HG02840 (cell line): Measurements from ENCODE around the gene GNB2.
A peak's percentile ranks its signal among the peaks of the same experiment; 100 is the strongest.
"Not testable (repeated sequence)": the region's sequence is repeated elsewhere in the genome, so short reads cannot be mapped to it uniquely, and the experiment has no call there.

Source experiments
- ATAC-seq: cut with Tn5 transposase; IDR thresholded peaks from one replicate; pipeline ENCODE4 v1.9.1; 2021; ENCODE audit warnings: mild to moderate bottlenecking, moderate library complexity, moderate number of reproducible peaks; ENCODE audit not compliant: unreplicated experiment, low FRiP score

Gene GNB2

DNA sequence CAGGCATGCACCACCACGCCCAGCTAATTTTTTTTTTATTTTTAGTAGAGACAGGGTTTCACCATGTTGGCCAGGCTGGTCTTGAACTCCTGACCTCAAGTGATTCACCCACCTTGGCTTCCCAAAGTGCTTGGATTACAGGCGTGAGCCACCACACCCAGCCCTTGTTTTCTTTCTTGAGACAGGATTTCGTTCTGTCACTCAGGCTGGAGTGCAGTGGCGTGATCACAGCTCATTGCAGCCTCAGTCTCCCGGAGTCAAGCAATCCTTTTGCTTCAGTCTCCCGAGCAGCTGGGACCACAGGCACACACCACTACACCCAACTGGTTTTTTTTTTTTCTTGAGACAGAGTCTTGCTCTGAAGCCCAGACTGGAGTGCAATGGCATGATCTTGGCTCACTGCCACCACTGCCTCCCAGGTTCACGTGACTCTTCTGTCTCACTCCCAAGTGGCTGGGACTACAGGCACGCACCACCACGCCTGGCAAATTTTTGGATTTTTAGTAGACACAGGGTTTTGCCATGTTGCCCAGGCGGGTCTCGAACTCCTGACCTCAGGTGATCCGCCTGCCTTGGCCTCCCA is 11.3 kb upstream of the GNB2 start:
- ATAC-seq = not testable (repeated sequence)

DNA sequence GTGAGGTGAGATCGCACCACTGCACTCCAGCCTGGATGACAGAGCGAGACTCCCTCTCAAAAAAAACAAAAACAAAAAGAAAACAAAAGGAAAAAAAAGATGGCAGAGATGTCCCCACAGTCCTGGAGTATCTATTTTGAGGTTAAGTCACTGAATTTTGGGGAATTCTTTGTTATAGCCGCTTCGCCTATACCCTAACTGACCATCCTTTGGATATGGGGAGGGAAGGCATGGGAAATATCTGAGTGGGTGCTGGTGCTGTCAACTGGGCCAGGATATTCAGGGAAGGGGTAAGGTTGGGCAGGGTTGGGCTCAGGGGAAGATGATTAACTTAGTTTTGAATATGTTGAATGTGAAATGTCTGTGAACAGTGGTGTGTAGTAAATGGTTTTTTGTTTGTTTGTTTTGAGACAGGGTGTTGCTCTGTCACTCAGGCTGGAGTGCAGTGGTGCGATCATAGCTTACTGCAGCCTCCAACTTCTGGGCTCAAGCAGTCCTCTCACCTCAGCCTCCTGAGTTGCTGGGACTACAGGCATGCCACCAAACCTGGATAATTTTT is 8.3 kb upstream of the GNB2 start:
- ATAC-seq = no peak

DNA sequence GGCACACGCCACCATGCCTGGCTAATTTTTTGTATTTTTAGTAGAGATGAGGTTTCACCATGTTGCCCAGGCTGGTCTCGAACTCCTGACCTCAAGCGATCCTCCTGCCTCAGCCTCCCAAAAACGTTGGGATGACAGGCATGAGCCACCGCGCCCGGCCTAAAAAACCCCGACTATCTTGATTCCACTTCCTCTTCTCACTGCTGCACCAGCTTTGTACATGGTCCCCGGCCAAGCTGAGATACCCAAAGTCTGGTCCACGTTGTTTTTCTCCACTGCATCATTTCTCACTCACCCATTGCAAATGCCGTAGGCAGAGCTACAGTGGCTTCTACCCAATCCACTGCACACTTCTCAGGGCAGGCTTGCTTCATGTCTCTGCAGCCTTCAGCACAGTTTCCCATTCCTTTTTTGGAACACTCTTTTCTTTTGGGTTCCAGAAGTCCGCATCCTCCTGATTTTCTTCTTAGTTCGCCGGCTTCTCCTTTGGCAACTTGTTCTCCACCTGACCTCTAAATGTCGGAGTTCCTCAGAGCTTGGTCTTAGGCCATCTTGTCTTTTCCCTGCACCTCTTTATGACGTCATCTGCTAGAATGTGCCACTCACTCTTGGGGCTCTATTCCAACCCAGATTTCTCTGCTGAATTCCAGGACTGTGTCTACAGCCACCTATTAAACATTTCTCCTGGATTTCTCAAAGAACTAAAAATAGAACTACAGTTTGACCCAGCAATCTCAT is 6.0 kb upstream of the GNB2 start:
- no peak for ATAC-seq

DNA sequence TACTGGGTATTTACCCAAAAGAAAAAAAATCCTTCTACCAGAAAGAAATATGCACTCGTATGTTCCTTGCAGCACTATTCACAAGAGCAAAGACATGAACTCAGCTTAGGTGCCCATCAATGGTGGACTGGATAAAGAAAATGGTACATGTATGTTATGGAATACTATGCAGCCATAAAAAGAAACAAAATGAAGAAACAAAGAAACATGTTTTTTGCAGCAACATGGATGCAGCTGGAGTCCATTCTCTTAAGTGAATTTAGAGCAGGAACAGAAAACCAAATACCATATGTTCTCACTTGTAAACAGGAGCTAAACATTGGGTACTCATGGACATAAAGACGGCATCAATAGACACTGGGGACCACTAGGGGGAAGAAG is 5.5 kb upstream of the GNB2 start:
- no peak for ATAC-seq

DNA sequence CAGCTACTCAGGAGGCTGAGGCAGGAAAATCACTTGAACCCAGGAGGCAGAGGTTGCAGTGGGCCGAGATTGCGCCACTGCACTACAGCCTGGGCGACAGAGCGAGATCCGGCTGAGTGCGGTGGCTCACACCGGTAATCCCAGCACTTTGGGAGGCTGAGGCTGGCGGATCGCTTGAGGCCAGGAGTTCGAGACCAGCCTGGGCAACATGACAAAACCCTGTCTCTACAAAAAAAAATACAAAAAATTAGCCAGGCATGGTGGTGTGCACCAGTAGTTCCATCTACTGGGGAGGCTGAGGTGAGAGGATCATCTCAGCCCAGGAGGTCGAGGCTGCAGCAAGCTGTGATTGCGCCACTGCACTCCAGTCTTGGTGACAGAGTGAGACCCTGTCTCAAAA is 4.4 kb upstream of the GNB2 start:
- ATAC-seq = not testable (repeated sequence)

DNA sequence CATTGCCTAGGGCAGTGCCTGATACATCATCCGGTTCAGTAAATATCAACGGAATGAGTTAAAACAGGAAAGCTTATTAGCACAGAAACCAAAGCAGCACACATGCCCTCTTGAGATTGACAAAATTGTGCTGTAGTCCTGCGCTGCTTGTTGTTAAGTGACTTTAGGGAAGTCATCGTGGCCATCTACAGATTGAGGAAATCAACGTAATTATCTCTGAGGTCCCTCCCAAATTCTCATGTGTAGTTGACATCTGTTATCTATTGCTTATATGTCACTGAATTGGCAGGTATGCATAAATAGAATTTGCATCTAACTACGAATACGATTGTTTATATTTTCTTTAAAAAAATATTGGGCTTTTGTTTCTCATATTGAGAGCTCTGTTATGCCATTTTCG is 3.5 kb upstream of the GNB2 start:
- ATAC-seq = no peak

DNA sequence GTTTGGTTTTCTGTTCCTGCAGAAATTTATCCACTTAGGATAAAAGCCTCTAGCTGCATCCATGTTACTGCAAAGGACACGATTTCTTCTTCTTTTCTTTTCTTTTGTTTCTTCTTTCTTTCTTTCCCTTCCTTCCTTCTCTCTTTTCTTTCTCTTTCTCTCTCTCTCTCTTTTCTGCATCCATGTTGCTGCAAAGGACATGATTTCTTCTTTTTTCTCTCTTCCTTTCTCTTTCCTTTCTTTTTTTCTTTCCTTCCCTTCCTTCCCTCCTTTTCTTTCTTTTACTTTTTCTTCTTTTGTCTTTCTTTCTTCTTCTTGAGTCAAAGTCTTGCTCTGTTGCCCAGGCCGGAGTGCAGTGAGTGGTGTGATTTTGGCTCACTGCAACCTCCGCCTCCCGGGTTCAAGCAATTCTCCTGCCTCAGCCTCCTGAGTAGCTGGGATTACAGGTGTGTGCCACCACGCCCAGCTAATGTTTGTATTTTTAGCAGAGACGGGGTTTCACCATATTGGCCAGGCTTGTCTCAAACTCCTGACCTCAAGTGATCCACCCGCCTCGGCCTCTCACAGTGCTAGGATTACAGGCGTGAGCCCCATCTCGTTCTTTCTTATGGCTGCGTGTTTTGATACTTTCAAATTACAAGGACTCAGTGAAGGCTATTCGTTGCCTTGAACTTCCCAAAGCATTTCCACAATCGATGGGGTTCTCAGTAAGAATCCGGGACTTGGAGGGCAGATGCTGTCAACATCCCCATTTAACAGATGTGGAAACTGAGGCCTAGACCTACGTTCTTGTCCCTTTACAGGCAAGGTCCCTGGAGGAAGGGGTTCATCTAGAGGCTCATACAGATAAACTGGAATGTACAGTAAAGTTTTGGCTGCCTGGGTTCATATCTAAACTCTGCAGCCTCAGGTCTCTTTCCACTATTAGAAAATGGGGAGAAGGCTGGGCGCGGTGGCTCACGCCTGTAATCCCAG is 1.9 kb upstream of the GNB2 start:
- ATAC-seq = no peak

DNA sequence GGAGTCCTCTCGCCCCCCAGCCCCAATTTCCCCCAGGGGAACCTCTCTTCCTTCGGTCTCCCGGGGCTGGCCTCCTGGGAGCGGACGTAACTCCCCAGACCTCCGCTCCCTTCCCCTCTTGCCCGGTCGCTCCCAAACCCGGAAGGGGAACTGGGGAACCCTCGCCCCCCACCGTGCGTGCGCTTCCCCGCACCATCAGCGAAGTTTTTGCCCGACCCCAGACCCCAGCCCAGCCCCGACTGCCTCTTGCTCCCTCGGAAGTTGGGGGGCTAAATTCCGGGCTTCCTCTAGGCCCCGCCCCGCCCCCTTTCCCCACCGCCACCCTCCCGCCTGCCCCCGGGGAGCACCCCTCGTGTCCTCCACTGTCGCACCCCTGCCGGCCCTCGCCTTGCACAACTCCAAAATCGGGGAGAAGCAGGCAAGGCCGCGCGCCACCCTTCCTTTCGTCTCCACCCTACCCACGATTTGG is 436 bp downstream of the GNB2 start:
- peak; percentile 1 for ATAC-seq

DNA sequence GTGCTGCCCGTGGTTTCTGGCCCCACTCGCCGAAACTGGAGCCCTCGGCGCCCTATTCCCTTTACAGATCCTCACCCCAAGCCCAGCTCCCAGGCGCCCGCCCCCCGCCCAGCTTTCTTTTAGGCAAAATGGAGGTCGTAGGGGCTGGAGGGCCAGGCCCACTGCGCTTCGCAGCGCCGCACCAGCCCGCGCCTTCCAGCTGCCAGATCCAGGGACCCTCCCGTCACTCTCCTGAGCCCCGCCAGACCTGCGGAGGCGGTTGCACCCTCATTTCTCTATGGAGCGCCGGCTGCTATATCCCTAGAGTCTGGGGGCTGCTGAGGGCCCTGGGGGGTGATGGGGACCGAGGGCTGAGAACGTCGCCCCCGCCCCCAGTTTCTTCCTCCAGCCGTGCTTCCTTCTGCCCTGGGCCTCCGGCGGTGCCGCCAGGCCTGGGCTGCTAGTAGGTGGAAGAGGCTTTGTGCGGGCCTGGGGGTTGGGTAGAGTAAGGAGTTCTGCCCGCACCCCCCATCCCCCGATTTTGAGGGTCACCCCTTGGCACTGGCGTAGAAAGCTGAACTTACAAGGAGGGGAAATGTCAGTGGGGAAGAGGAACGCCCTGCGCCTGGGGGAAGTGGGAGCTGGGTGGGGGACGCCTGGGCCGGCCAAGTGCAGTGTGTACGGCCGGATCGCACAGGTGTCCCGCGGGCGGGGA is 1.0 kb downstream of the GNB2 start:
- no peak for ATAC-seq

DNA sequence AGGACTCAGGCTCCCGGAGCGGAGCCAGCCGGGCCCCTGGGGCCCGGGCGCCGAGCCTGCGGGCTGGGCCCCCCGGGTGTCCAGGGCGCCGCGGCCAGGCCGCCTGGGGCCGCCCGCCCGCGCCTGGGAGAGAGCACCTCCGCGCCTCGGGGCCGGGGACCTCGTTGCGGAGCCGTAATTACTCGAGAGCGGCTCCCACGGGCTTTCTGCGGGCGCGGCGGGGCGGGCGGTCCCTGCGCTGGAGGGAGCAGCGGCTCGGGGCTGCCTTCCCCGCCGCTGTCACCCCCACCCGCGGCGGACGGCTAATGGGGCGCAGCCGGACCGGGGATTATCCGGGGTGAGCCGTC is 1.5 kb downstream of the GNB2 start:
- no peak for ATAC-seq

DNA sequence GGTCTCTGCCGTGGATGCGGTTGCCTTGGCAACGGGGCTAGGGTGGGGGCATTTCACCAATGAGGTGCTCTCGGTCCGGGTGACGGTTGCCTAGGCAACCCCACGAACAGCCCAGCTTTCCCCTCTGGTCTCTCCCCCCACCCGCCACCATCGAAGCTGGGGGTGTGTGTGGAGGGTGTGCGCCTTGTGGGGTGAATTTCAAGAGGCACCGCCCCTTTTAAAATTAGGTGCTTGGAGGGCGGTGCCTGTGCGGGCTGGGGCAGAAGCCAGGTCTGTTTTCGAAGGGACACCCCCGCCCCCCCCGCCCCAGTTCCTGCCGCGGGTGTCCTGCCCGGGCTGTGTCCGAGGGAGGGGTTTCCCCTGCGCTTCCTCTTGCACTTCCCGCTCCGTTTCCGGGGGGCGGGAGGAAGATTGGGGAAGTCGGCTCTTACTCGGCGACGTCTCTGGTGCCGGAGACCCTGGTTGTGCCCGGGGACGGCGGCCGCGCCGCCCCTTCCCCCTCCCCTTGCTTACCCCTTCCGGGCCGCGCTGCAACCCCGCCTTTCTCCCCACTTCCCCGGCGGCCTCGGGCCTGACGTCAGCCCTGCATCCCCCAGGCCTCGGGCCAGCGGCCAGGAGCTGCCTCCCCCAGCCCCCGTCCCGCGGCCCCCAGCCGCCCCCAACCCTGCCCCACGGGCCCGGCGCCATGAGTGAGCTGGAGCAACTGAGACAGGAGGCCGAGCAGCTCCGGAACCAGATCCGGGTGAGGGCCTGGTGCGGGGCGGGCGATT is 2.2 kb downstream of the GNB2 start:
- peak; percentile 32 for ATAC-seq

DNA sequence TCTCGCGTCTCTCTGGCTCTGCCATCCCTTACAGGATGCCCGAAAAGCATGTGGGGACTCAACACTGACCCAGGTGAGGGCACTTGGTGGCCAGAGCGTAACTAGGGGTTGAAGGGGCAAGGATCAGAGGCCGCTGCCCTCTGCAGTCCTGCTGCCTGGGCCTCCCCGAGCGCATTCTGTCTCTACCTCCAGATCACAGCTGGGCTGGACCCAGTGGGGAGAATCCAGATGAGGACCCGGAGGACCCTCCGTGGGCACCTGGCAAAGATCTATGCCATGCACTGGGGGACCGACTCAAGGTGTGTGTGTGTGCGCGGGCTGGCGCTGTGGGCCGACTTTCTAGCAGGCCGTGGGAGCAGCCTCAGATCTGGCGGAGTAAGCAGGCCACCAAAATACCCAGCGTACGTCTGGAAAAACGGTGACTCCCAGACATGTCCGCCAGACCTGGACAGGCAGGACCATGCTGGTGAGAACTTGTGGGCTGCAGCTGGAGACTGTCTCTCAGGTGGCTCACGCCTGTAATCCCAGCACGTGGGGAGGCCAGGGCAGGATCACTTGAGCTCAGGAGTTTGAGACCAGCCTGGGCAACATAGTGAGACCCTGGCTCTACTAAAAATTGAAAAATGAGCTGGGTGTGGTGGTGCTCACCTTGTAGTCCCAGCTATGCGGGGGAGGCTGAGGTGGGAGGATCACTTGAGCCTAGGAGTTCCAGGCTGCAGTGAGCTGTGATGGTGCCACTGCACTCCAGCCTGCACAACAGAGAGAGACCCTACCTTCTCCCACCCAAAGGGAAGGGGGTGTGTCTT is 3.2 kb downstream of the GNB2 start:
- ATAC-seq = no peak

DNA sequence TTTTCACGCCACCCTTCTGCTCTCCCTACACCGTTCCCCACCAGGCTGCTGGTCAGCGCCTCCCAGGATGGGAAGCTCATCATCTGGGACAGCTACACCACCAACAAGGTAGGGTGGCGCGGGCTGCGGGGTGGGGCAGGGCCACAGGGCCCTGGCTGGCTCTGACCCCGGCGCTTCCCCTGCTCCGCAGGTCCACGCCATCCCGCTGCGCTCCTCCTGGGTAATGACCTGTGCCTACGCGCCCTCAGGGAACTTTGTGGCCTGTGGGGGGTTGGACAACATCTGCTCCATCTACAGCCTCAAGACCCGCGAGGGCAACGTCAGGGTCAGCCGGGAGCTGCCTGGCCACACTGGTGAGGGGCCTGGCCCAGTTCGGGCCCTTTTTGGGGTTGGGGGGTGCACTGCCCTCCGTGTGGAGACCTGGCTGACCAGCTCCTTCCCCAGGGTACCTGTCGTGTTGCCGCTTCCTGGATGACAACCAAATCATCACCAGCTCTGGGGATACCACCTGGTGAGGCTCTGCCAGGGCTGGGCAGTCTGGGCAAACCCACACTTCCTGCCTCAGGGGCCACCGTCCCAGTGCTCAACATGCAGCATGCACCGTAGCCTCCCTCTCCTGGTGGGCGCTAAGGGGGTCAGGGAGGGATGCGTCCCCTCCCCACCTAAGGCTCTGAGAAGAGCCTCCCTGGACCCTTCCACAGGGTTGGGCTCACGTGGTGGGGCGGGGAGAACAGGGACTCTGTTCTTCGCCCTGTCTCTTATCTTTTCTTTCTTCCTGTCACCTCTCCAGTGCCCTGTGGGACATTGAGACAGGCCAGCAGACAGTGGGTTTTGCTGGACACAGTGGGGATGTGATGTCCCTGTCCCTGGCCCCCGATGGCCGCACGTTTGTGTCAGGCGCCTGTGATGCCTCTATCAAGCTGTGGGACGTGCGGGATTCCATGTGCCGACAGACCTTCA is 4.0 kb downstream of the GNB2 start:
- no peak for ATAC-seq

DNA sequence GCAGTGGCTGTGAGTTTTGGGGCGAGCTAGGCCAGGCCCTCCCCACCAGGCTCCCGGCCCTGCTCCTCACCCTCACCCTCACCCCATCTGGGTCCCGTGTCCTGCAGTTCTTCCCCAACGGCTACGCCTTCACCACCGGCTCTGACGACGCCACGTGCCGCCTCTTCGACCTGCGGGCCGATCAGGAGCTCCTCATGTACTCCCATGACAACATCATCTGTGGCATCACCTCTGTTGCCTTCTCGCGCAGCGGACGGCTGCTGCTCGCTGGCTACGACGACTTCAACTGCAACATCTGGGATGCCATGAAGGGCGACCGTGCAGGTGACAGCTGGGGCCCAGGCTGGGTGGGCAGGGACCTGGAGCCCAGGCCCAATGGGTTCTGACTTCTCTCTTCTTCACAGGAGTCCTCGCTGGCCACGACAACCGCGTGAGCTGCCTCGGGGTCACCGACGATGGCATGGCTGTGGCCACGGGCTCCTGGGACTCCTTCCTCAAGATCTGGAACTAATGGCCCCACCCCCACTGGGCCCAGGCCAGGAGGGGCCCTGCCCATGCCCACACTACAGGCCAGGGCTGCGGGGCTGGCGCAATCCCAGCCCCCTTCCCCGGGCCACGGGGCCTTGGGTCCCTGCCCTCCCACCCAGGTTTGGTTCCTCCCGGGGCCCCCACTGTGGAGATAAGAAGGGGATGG is 4.9 kb downstream of the GNB2 start:
- no peak for ATAC-seq

DNA sequence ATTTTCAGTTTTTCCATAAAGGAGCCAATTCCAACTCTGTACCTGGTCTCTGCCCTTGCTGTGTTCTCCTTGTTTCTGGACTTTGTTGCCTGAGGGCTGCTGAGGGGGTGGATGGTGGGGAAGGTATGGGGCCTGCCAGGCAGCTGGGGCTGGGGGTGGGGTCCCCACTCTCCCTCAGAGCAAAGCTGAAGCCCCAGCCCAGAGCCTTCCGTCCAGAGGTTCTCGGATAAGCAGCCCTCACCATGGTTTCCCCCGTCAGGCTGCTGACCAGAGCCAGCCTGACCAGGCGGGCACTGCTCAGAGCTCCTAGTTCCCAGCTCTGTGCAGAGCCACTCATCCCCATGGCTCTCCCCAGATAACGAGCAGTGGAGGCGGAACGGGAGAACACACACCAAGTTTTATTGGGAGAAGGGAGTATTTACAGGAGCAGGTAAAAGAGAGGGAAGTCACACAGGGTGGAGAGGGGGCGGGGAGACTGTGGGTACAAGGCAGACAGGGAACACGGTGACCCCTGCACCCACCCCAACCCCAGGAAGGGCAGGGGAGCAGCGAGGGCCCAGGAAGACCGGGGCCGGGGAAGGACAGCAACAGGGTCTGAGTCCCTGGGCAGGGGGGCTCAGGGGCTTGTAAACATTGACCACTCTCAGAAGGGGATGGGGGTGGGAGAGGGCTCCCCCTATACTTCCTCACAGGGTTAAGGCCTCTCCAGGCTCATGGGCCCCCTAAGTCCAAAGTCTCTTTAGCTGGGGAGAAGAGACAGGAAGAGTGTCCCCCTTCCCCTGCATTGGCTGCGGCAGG is 5.8 kb downstream of the GNB2 start:
- ATAC-seq = no peak

DNA sequence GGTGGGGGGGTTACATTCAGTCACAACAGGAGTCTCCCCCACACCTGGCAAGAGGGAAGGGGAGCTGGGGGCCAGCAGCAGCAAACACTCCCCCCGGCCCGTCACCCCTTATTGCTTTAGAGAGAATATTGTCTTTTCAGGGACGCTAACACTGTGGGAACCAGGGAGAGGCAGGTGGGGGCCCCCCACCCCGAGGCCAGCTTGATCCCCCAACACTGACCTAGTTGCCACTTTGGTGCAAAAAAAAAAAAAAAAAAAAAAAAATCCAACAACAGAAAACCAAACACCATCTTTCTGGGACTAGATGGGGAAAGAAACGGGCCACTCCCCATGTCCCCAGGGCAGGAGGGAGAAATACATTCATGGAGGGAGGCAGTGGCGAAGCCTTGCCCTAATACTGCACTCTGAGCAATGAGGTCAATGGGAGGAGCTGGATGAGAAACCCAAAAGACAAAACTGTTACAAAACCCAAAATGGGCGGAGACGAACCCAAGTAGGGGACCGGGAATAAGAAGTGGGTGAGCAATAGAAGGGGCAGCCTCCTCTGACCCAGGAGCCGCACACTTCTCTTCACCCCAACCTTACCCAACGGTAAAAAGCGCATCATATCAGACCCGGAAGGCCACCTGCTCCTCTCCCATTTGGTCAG is 6.5 kb downstream of the GNB2 start:
- ATAC-seq = no peak
